SK-N-SH treated with all-trans-retinoic acid at 6 μM for 48 hours (cell line): ENCODE measurements around the gene NUTM1.

Experiments
- ARNTL ChIP-seq: fragments of 450-650 bp; formaldehyde crosslinking; IDR thresholded peaks from 2 replicates; pipeline ENCODE4 v1.5.0; 2020; ENCODE audit warnings: low read depth, mild to moderate bottlenecking, moderate library complexity, borderline replicate concordance
- PATZ1 ChIP-seq: fragments of 250-450 bp; sonication (Bioruptor Pico); IDR thresholded peaks from 2 replicates; pipeline ENCODE4 v1.8.0; 2020; ENCODE audit warnings: mild to moderate bottlenecking, moderate library complexity, borderline replicate concordance

- TF ChIP-seq PATZ1 (CRISPR knock-in tag) (no peak), ARNTL (CRISPR knock-in tag) (no peak)
Observed at GRCh38 chr15:34357653-34358052, 14.5 kb downstream of the NUTM1 start.
